GM23248 (cell line): ENCODE data around the gene ANKRD27. TPM values are rescaled to one million over a fixed set of nuclear protein-coding genes. Genes with fewer than 3 reads are reported as not detected.
"Not testable (repeated sequence)": the region's sequence is repeated elsewhere in the genome, so short reads cannot be mapped to it uniquely, and the experiment has no call there.

Experiments used
- DNase-seq: peaks from one replicate; pipeline ENCODE4 v3.0.0-alpha.2; 2015
- H2AFZ ChIP-seq: fragments of 200-600 bp; sonication (generic); 2 replicates; pipeline ENCODE4 v1.6.1; 2016; ENCODE audit warnings: antibody characterized with exemption
- H3F3A ChIP-seq: fragments of 200-600 bp; sonication (generic); 2 replicates; pipeline ENCODE4 v1.6.1; 2016; ENCODE audit warnings: mild to moderate bottlenecking, antibody characterized with exemption, mixed run types; ENCODE audit not compliant: insufficient read depth
- H3K27ac ChIP-seq: fragments of 200-600 bp; sonication (generic); 2 replicates; pipeline ENCODE4 v1.5.1; 2016; ENCODE audit warnings: mild to moderate bottlenecking
- H3K27me3 ChIP-seq: fragments of 200-600 bp; sonication (generic); replicated peaks from 2 replicates; pipeline ENCODE4 v1.6.1; 2016; ENCODE audit warnings: mild to moderate bottlenecking; ENCODE audit not compliant: insufficient read depth
- H3K36me3 ChIP-seq: fragments of 200-600 bp; sonication (generic); 2 replicates; pipeline ENCODE4 v1.6.1; 2016; ENCODE audit warnings: low read depth, mild to moderate bottlenecking
- H3K4me1 ChIP-seq: fragments of 200-600 bp; sonication (generic); 2 replicates; pipeline ENCODE4 v1.6.1; 2016; ENCODE audit warnings: mild to moderate bottlenecking; ENCODE audit not compliant: insufficient read depth
- H3K4me2 ChIP-seq: fragments of 200-600 bp; sonication (generic); one replicate; pipeline ENCODE4 v1.6.1; 2016; ENCODE audit warnings: mild to moderate bottlenecking; ENCODE audit not compliant: unreplicated experiment
- H3K4me3 ChIP-seq: fragments of 200-600 bp; sonication (generic); 2 replicates; pipeline ENCODE4 v1.5.1; 2016; ENCODE audit warnings: mild to moderate bottlenecking
- H3K79me2 ChIP-seq: fragments of 200-600 bp; sonication (generic); 2 replicates; pipeline ENCODE4 v1.6.1; 2016; ENCODE audit warnings: mild to moderate bottlenecking; ENCODE audit not compliant: insufficient read depth
- H3K9ac ChIP-seq: fragments of 200-600 bp; sonication (generic); 2 replicates; pipeline ENCODE4 v1.6.1; 2016; ENCODE audit warnings: mild to moderate bottlenecking
- H3K9me2 ChIP-seq: fragments of 200-600 bp; sonication (generic); 2 replicates; pipeline ENCODE4 v1.6.1; 2016; ENCODE audit warnings: mixed run types, mild to moderate bottlenecking, moderate library complexity; ENCODE audit not compliant: insufficient read depth
- H3K9me3 ChIP-seq: fragments of 200-600 bp; sonication (generic); one replicate; pipeline ENCODE4 v1.6.1; 2017; ENCODE audit warnings: low read depth
- H4K20me1 ChIP-seq: fragments of 200-600 bp; sonication (generic); 2 replicates; pipeline ENCODE4 v1.6.0; 2016; ENCODE audit not compliant: insufficient read depth
- EZH2 ChIP-seq: fragments of 200-600 bp; sonication (generic); IDR thresholded peaks from 2 replicates; pipeline ENCODE4 v1.6.1; 2018; ENCODE audit warnings: antibody characterized with exemption, mild to moderate bottlenecking; ENCODE audit not compliant: insufficient read depth, poor library complexity, severe bottlenecking
- EZH2phosphoT487 ChIP-seq: fragments of 200-600 bp; sonication (generic); IDR thresholded peaks from 2 replicates; pipeline ENCODE4 v1.6.1; 2018; ENCODE audit warnings: antibody characterized with exemption, moderate library complexity, mild to moderate bottlenecking, low read depth; ENCODE audit not compliant: insufficient read depth
- WGBS, 2 experiments: methylation state at CpG; one replicate each; pipeline ENCODE4 v1.1.6; 2015 to 2017; ENCODE audit warnings: low lambda C conversion rate in 2 of 2, low coverage in 1 of 2; ENCODE audit errors: missing lambda C conversion rate in 2 of 2; 5-methylcytosine and 5-hydroxymethylcytosine counted together
- in situ Hi-C: fragments of 300-500 bp; cut with MboI; formaldehyde crosslinking; loops from 2 replicates; pipeline ENCODE4 v1.15.0; 2020
- polyA plus RNA-seq: library from polyadenylated mRNA; unstranded; fragments of >200 nt; fragmentation: Nextera tagmentation; extraction: Ambion mirVana; gene quantifications from 2 replicates; pipeline ENCODE4 v1.2.1, GENCODE V29; 2016
- total RNA-seq: library from RNA; depleted of rRNA; stranded (reverse); fragments of >200 nt; shearing (Covaris generic); gene quantifications from 2 replicates; pipeline ENCODE4 v1.2.3, GENCODE V29; 2014

ANKRD27 gene
- total and polyA plus RNA-seq, 2 experiments from 2014 or later = 17.9 to 27.5 TPM

DNA sequence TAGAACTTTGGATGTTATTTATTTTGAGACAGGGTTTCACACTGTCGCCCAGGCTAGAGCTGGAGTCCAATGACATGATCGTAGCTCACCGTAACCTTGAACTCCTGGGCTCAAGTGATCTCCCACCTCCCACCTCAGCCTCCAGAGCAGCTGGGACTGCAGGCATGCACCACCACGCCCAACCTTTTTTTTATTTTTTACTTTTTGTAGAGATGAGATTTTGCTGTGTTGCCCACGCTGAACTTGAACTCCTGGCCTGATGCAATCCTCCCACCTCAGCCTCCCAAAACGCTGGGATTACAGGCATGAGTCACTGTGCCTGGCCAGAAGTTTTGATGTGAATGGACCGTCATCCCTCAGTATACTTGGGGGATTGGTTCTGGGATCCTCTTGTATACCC is 13.7 kb downstream of the ANKRD27 start:
- WGBS, 2 experiments = 91 to 93% methylated on average over 7 of the region's 7 CpGs
- peaks cover 8% of the 10 kb centered on the region for H3K4me1 ChIP-seq
- no peaks in the 10 kb centered on the region for H3F3A ChIP-seq
- no peak overlapping the region for H2AFZ ChIP-seq
- TF ChIP-seq EZH2phosphoT487 (no peak), EZH2 (no peak)
- H3K4me3 ChIP-seq = no peak overlapping the region
- no peaks in the 10 kb centered on the region for H4K20me1 ChIP-seq
- no peak for DNase-seq
- H3K9me3 ChIP-seq = no peaks in the 10 kb centered on the region
- no peak overlapping the region for H3K27ac ChIP-seq
- in situ Hi-C loops = no loop called here
- H3K4me2 ChIP-seq = no peak overlapping the region
- H3K36me3 ChIP-seq = no peaks in the 10 kb centered on the region
- H3K27me3 ChIP-seq = no peaks in the 10 kb centered on the region
- H3K9ac ChIP-seq = no peak overlapping the region
- H3K79me2 ChIP-seq = peaks cover 89% of the 10 kb centered on the region
- no peaks in the 10 kb centered on the region for H3K9me2 ChIP-seq

DNA sequence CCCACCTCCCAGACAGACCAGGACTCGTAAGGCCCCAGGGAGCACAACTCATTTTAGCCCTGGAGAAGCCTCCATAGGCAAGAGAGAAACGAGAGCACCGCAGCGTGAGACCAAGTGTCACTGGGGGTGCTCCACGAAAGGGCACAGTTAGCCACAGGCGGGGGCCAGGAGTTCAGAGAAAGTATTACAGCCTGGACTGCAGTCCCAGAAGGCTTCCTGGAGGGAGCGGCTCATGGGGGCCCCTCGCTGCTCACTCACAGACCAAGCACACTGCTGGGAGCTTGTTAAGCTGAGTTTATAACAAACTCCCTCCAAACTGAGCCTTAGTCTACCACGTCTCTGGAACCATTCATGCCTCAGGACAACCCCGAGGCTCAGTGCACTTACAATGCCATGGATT is 16.5 kb downstream of the ANKRD27 start:
- Histone ChIP-seq H3K4me1 (peaks cover 8% of the 10 kb centered on the region), H3K9me2 (no peaks in the 10 kb centered on the region), H3K9me3 (no peaks in the 10 kb centered on the region), H3K9ac (no peak overlapping the region), H2AFZ (no peak overlapping the region), H3K4me3 (no peak overlapping the region), H3K27ac (no peak overlapping the region), H3K36me3 (no peaks in the 10 kb centered on the region), H3K79me2 (peaks cover 82% of the 10 kb centered on the region), H3F3A (no peaks in the 10 kb centered on the region), H4K20me1 (no peaks in the 10 kb centered on the region), H3K4me2 (no peak overlapping the region), H3K27me3 (no peaks in the 10 kb centered on the region)
- DNase-seq = no peak
- TF ChIP-seq EZH2 (no peak), EZH2phosphoT487 (no peak)
- in situ Hi-C loops = no loop called here
- 75 to 78% methylated on average over 10 of the region's 10 CpGs for WGBS, 2 experiments

DNA sequence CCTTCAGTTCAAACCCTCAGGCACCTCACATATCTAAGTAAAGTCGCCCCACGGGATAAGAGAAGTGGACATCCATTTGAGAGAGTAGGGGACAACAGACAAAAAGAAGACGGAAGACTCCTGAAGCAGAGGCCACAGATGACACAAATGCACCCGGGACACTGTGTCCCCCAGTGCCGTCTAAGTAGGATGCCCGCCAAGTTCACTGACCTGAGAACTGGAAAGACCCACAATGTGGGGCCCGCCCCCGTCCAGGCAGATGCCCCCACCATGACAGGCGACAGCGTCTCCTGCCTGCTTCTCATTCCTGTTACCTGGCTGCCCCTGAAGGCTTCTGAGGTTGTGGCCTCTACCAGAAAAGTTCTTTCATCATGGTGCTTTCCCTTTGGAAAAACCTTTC is 16.9 kb downstream of the ANKRD27 start:
- peaks cover 8% of the 10 kb centered on the region for H3K4me1 ChIP-seq
- no peaks in the 10 kb centered on the region for H3K36me3 ChIP-seq
- no peak overlapping the region for H3K4me3 ChIP-seq
- no peak overlapping the region for H3K27ac ChIP-seq
- WGBS, 2 experiments = 97 to 99% methylated on average over 10 of the region's 10 CpGs
- H3K9ac ChIP-seq = no peak overlapping the region
- no peaks in the 10 kb centered on the region for H3K27me3 ChIP-seq
- H3K4me2 ChIP-seq = no peak overlapping the region
- in situ Hi-C loops = no loop called here
- H2AFZ ChIP-seq = no peak overlapping the region
- TF ChIP-seq EZH2 (no peak), EZH2phosphoT487 (no peak)
- H3F3A ChIP-seq = no peaks in the 10 kb centered on the region
- no peaks in the 10 kb centered on the region for H3K9me3 ChIP-seq
- DNase-seq = no peak
- H3K9me2 ChIP-seq = no peaks in the 10 kb centered on the region
- H4K20me1 ChIP-seq = no peaks in the 10 kb centered on the region
- H3K79me2 ChIP-seq = peaks cover 78% of the 10 kb centered on the region

DNA sequence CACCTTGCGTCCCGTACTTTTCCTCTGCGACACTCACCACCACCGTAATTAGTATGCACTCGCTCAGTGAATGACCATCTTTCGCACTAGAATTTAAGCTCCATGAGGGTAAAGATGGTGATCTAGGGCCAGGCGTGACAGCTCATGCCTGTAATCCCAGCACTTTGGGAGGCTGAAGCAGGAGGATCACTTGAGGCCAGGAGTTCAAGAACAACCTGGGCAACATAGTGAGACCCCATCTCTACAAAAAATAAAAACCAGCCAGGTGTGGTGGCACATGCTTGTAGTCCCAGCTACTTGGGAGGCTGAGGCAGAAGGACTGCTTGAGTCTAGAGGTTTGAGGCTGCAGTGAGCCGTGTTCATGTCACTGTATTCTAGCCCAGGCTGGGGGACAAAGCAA is 18.6 kb downstream of the ANKRD27 start:
- H3K4me1 ChIP-seq, in situ Hi-C loops, H3K27ac ChIP-seq, H4K20me1 ChIP-seq, H3K4me3 ChIP-seq, H3K4me2 ChIP-seq, DNase-seq, H3K9ac ChIP-seq, H3K27me3 ChIP-seq, H2AFZ ChIP-seq, H3K9me2 ChIP-seq, H3F3A ChIP-seq, H3K36me3 ChIP-seq, H3K9me3 ChIP-seq: not testable (repeated sequence)
- 95 to 100% methylated on average over 8 of the region's 8 CpGs for WGBS, 2 experiments
- peaks cover 70% of the 10 kb centered on the region for H3K79me2 ChIP-seq

DNA sequence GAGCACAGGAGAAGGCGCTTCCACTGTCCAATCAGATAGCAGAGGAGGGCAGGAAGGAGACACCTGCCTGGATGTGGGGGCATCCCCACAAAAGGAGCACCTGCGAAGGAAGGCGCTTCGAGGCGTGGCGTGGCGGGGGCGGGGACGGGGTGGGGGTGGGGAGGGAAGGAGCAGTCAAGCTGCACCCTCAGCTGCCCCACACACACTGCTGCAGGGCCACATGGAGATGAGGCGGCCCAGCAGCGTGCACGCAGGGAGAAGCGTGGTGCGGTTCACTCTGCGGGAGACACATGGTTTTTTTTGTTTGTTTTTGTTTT is 21.4 kb downstream of the ANKRD27 start:
- Histone ChIP-seq H3F3A (no peaks in the 10 kb centered on the region), H3K9ac (no peak overlapping the region), H4K20me1 (no peaks in the 10 kb centered on the region), H3K4me2 (no peak overlapping the region), H2AFZ (no peak overlapping the region), H3K4me1 (no peaks in the 10 kb centered on the region), H3K9me2 (no peaks in the 10 kb centered on the region), H3K27me3 (no peaks in the 10 kb centered on the region), H3K27ac (no peak overlapping the region), H3K9me3 (no peaks in the 10 kb centered on the region), H3K79me2 (peaks cover 49% of the 10 kb centered on the region), H3K36me3 (0 out of 2 replicates have a peak, but pooled peaks cover 7% of the 10 kb centered on the region), H3K4me3 (no peak overlapping the region)
- in situ Hi-C loops = no loop called here
- 97 to 98% methylated on average over 5 to 15 of the region's 15 CpGs for whole genome bisulfite sequencing, 2 experiments
- no peak for TF ChIP-seq EZH2phosphoT487
- no peak for TF ChIP-seq EZH2
- DNase-seq = no peak
